ENCODE data around the gene ARID5B. TPM values are rescaled to one million over a fixed set of nuclear protein-coding genes. Genes with fewer than 3 reads are reported as not detected.

ARID5B gene
- total and polyA plus RNA-seq, 2 donors (not counting 1 experiment from before 2014, with no cell fraction given), result 118 to 145 TPM

GRCh38 chr10:61907587-61907986 is 6.1 kb downstream of the ARID5B start:
- DNase-seq (ENCODE audit: low read depth in 2 of 2), result no peak
- Histone ChIP-seq H4K20me1 (ENCODE audit: control insufficient read depth, extremely low read depth, insufficient read depth, low read length) (no peaks in the 10 kb centered on the region), H3K4me1 (ENCODE audit: control insufficient read depth, extremely low read depth, insufficient read depth, low read length) (no peaks in the 10 kb centered on the region), H3K27me3 (ENCODE audit: control insufficient read depth, insufficient read depth, low read length) (no peaks in the 10 kb centered on the region), H3K4me3 (replicated peaks in 1 of 4; ENCODE audit: control extremely low read depth in 1 of 4, insufficient read depth in 1 of 4, low read depth in 3 of 4, low read length in 4 of 4) (no peak overlapping the region), H3K27ac (ENCODE audit: insufficient read depth, low read length) (no peak overlapping the region), H3K9me3 (ENCODE audit: control insufficient read depth, insufficient read depth, low read depth, low read length) (no peaks in the 10 kb centered on the region), H2AFZ (ENCODE audit: low read length) (no peak overlapping the region), H3K79me2 (ENCODE audit: control insufficient read depth, insufficient read depth, low read length) (peaks cover 92% of the 10 kb centered on the region), H3K4me2 (ENCODE audit: extremely low read depth, insufficient read depth, low read length) (no peak overlapping the region), H3K36me3 (ENCODE audit: control insufficient read depth, insufficient read depth, low read length) (peaks cover 2% of the 10 kb centered on the region), H3K9ac (ENCODE audit: insufficient read depth, low read length) (no peak overlapping the region)
- no peak for TF ChIP-seq CTCF (conservative IDR thresholded peaks at IDR 0.05 in 1 of 2, IDR thresholded peaks at IDR 0.05 in 1 of 2; ENCODE audit: low read depth in 1 of 2, low read length in 2 of 2)
- no peak for TF ChIP-seq EZH2 (IDR thresholded peaks at IDR 0.05; ENCODE audit: low read length, missing control alignments)

- Histone ChIP-seq H2AFZ (ENCODE audit: low read length) (no peak overlapping the region), H3K79me2 (ENCODE audit: control insufficient read depth, insufficient read depth, low read length) (peaks cover 89% of the 10 kb centered on the region), H3K27me3 (ENCODE audit: control insufficient read depth, insufficient read depth, low read length) (no peaks in the 10 kb centered on the region), H4K20me1 (ENCODE audit: control insufficient read depth, extremely low read depth, insufficient read depth, low read length) (no peaks in the 10 kb centered on the region), H3K9ac (ENCODE audit: insufficient read depth, low read length) (no peak overlapping the region), H3K4me1 (ENCODE audit: control insufficient read depth, extremely low read depth, insufficient read depth, low read length) (no peaks in the 10 kb centered on the region), H3K36me3 (ENCODE audit: control insufficient read depth, insufficient read depth, low read length) (peaks cover 6% of the 10 kb centered on the region), H3K4me3 (replicated peaks in 1 of 4; ENCODE audit: control extremely low read depth in 1 of 4, insufficient read depth in 1 of 4, low read depth in 3 of 4, low read length in 4 of 4) (no peak overlapping the region), H3K27ac (ENCODE audit: insufficient read depth, low read length) (no peak overlapping the region), H3K9me3 (ENCODE audit: control insufficient read depth, insufficient read depth, low read depth, low read length) (no peaks in the 10 kb centered on the region), H3K4me2 (ENCODE audit: extremely low read depth, insufficient read depth, low read length) (no peak overlapping the region)
- TF ChIP-seq CTCF (conservative IDR thresholded peaks at IDR 0.05 in 1 of 2, IDR thresholded peaks at IDR 0.05 in 1 of 2; ENCODE audit: low read depth in 1 of 2, low read length in 2 of 2) (no peak), EZH2 (IDR thresholded peaks at IDR 0.05; ENCODE audit: low read length, missing control alignments) (no peak)
- no peak for DNase-seq (ENCODE audit: low read depth in 2 of 2)
These were observed 8.8 kb downstream of the ARID5B start for GRCh38 chr10:61910226-61910805.

GRCh38 chr10:61910894-61911293 is 9.4 kb downstream of the ARID5B start:
- DNase-seq (ENCODE audit: low read depth in 2 of 2), result no peak
- Histone ChIP-seq H3K9me3 (ENCODE audit: control insufficient read depth, insufficient read depth, low read depth, low read length) (no peaks in the 10 kb centered on the region), H2AFZ (ENCODE audit: low read length) (no peak overlapping the region), H3K4me3 (replicated peaks in 1 of 4; ENCODE audit: control extremely low read depth in 1 of 4, insufficient read depth in 1 of 4, low read depth in 3 of 4, low read length in 4 of 4) (no peak overlapping the region), H3K79me2 (ENCODE audit: control insufficient read depth, insufficient read depth, low read length) (peaks cover 87% of the 10 kb centered on the region), H3K27ac (ENCODE audit: insufficient read depth, low read length) (no peak overlapping the region), H3K4me2 (ENCODE audit: extremely low read depth, insufficient read depth, low read length) (peak overlapping the region; percentile 15), H3K9ac (ENCODE audit: insufficient read depth, low read length) (no peak overlapping the region), H3K4me1 (ENCODE audit: control insufficient read depth, extremely low read depth, insufficient read depth, low read length) (no peaks in the 10 kb centered on the region), H4K20me1 (ENCODE audit: control insufficient read depth, extremely low read depth, insufficient read depth, low read length) (no peaks in the 10 kb centered on the region), H3K36me3 (ENCODE audit: control insufficient read depth, insufficient read depth, low read length) (peaks cover 8% of the 10 kb centered on the region), H3K27me3 (ENCODE audit: control insufficient read depth, insufficient read depth, low read length) (no peaks in the 10 kb centered on the region)
- TF ChIP-seq EZH2 (IDR thresholded peaks at IDR 0.05; ENCODE audit: low read length, missing control alignments), result no peak
- TF ChIP-seq CTCF (conservative IDR thresholded peaks at IDR 0.05 in 1 of 2, IDR thresholded peaks at IDR 0.05 in 1 of 2; ENCODE audit: low read depth in 1 of 2, low read length in 2 of 2), result no peak

Data from fibroblast of lung (primary cell).